ENCODE data around the gene LYG2. TPM values are rescaled to one million over a fixed set of nuclear protein-coding genes. Genes with fewer than 3 reads are reported as not detected.
"Not testable (repeated sequence)": the region's sequence is repeated elsewhere in the genome, so short reads cannot be mapped to it uniquely, and the experiment has no call there.

Gene LYG2, protein sequence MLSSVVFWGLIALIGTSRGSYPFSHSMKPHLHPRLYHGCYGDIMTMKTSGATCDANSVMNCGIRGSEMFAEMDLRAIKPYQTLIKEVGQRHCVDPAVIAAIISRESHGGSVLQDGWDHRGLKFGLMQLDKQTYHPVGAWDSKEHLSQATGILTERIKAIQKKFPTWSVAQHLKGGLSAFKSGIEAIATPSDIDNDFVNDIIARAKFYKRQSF
- not detected for total RNA-seq

DNA sequence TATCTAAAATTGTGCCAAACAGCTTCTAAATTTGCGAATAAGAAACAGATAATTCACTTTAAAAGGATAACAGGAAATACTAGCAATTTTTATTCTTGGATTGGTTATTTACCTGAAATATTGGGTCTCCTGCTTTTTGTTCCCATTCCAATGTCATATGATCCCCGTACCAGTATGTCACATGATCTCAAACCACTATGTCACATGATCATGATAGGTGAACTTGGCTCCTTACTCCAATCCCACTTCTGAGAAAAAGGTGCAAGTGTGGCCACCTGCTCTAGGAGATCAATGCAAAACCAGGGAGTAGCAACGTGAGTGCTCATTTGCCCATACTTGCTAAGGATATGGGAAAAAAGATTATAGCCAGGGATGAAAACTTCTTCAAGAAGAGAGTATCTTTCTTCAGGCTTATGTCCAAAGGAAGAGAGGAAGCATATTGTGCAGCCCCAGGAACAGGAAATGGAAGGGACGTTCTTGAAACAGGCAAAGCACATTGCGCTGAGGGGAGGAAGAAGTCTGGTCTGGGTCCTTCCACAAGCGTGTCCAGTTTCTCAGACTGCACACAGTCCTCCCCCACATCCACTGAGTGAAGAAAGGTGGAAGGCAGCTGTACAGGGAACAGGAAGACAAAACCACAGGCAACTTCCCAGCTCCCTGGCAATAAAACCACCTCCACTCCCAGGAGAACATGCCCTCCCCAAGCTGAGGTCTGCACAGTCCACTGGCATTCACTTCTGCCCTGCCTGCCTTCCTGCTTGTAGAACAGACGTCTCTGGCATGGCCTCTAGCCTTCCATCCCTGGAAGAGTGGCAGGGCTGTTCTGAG lies at the start of gene LYG2:
TSS of gene LYG2 (minus strand) at position 176 of the 828 bp plus-strand sequence. CDS start 1,406 bp downstream, outside the sequence.
- Mint-ChIP-seq H3K36me3 (no peaks in the 10 kb centered on the region), H3K4me1 (ENCODE audit: low read depth) (no peaks in the 10 kb centered on the region), H3K27ac (no peak within 1 kb of the TSS), H3K27me3 (no peaks in the 10 kb centered on the region), H3K4me3 (no peak within 1 kb of the TSS), H3K9me3 (no peaks in the 10 kb centered on the region)
- no peak for DNase-seq
- intact Hi-C loops (cut with micrococcal nuclease): no loop called here
- POLR2A ChIA-PET: no interaction called here
- CTCF ChIA-PET: no interaction called here

DNA sequence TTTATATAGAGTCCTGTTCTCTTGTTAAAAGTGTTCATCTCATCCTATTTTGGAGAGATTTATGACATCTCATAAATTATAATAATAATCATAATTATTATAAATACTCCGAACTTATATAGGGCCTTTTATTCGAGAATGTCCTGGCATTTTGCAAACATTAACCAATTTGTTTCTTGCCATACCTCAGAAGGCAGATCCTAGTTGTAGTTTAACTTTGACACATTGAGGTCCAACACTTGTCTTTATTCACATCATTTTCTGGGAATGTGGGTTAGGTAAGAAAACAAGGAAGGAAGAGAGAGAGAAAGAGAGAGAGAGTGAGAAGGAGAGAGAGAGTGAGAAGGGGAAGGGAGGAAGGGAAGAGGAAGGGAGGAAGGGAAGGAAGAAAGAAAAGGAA lies 45.6 kb upstream of the LYG2 start, which contains the start of gene LYG1:
TSS of gene LYG1 (minus strand) at position 101 of the 400 bp plus-strand sequence. CDS start 5,527 bp downstream, outside the sequence.
- intact Hi-C loops (cut with micrococcal nuclease); H3K4me3 Mint-ChIP-seq; CTCF ChIA-PET; H3K4me1 Mint-ChIP-seq (ENCODE audit: low read depth); H3K27me3 Mint-ChIP-seq; POLR2A ChIA-PET; H3K27ac Mint-ChIP-seq; DNase-seq; H3K9me3 Mint-ChIP-seq: not testable (repeated sequence)
- H3K36me3 Mint-ChIP-seq: peaks cover 24% of the 10 kb centered on the region

DNA sequence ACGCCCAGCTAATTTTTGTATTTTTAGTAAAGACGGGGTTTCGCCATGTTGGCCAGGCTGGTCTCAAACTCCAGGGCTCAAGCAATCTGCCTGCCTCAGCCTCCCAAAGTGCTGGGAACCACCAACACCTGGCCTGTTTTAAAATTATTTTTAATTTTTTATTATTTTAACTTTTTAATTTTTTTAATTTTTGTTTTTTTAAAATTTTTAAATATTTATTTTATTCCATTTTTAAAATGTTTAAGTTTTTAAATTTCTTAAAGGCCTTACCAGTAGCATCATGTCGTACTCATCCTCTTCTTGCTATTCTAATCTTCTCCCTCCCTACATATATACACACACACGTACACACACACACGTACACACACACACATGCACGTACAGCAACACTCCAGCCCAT lies 44.1 kb upstream of the LYG2 start:
- no peaks in the 10 kb centered on the region for H3K4me1 Mint-ChIP-seq (ENCODE audit: low read depth)
- POLR2A ChIA-PET: no interaction called here

DNA sequence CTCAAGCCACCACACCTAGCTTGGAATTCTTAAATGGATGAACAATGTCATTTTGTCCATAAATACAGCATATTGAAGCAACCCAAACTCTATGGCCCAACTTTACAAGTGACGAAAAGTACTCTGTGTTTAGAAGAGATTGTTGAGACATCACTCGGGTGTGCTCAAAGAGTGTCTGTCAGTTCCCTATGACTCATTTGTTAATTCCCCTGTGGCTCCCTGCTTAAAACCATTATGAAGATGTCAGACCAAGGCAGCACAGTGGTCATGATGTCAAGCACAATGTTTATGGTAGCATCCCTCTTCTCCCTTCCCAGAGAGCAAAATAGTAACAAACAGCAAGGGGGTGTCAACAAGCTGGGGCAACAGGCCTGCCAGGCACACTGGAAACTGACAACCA lies 42.5 kb upstream of the LYG2 start:
- POLR2A ChIA-PET: no interaction called here
- no peaks in the 10 kb centered on the region for H3K9me3 Mint-ChIP-seq
- H3K27me3 Mint-ChIP-seq: no peaks in the 10 kb centered on the region
- no peak overlapping the region for H3K4me3 Mint-ChIP-seq
- CTCF ChIA-PET: no interaction called here
- H3K4me1 Mint-ChIP-seq (ENCODE audit: low read depth): no peaks in the 10 kb centered on the region
- DNase-seq: no peak
- peaks cover 19% of the 10 kb centered on the region for H3K36me3 Mint-ChIP-seq
- intact Hi-C loops (cut with micrococcal nuclease): no loop called here
- no peak overlapping the region for H3K27ac Mint-ChIP-seq

More for the DNA sequence above, 44.1 kb upstream of the LYG2 start:
- peaks cover 24% of the 10 kb centered on the region for H3K36me3 Mint-ChIP-seq
- H3K27ac Mint-ChIP-seq: no peak overlapping the region
- intact Hi-C loops (cut with micrococcal nuclease): no loop called here
- no peak for DNase-seq
- CTCF ChIA-PET: interaction anchor here (0.6 kb wide), 1 partner anchor 213 kb away, joined by 3 read pairs; no protein-coding TSS in a partner anchor
- H3K27me3 Mint-ChIP-seq: no peaks in the 10 kb centered on the region
- no peak overlapping the region for H3K4me3 Mint-ChIP-seq
- no peaks in the 10 kb centered on the region for H3K9me3 Mint-ChIP-seq

DNA sequence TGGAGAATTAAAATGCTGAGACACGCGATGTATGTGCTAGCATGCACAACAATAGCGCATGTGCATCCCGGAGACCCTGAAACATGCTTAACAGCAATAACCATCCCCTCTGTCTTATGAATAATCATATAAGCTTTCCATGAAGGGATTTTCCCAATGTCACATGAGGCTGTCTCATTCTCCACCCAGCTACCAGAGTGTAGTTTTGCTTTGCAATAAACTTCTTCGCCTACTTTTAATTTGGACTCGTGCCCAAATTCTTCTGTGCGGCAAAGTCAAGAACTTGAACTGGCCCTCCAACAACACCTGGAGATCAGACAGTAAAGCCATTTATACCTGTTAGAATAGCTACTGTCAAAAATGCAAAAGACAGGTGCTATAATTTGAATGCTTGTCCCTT lies 30.1 kb upstream of the LYG2 start:
- no peaks in the 10 kb centered on the region for H3K4me1 Mint-ChIP-seq (ENCODE audit: low read depth)
- DNase-seq: no peak
- ChIA-PET POLR2A (no interaction called here), CTCF (no interaction called here)
- no peak overlapping the region for H3K4me3 Mint-ChIP-seq
- H3K27ac Mint-ChIP-seq: no peak overlapping the region
- intact Hi-C loops (cut with micrococcal nuclease): no loop called here
- peaks cover 1% of the 10 kb centered on the region for H3K9me3 Mint-ChIP-seq
- peaks cover 10% of the 10 kb centered on the region for H3K36me3 Mint-ChIP-seq
- no peaks in the 10 kb centered on the region for H3K27me3 Mint-ChIP-seq

DNA sequence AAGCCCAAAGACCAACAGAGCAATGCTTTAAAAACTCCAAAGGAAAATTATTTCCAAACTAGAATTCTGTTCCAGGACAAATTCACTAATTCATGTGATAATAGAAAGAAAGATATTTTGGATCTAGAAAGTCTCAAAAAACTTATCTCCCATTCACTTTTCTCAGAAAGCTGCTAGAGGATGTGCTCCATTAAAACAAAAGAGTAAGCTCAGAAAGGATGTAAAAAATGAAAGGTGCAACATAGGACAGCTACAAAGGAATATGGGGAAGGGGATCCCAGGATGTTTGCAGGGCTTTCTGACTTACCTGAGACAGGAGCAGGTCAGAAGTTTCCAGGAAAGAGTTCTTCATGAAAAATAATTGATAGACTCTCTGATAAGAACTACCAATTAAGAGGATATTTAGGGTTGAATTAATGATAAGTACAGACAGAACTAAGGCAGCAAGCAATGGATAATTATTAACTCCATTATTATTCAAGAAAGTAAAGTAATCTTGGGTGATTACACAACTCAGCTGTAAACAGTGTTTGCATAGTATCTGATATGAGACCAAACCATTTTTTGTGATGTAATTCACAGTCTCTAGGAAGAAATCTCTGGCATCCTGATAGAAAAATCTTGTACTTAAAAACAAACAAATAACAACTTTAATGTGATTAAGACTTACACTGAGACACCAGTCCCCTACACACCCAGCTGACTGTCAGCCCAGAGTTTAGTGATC lies 24.7 kb upstream of the LYG2 start:
- intact Hi-C loops (cut with micrococcal nuclease): no loop called here
- ChIA-PET POLR2A (no interaction called here), CTCF (no interaction called here)
- Mint-ChIP-seq H3K27me3 (no peaks in the 10 kb centered on the region), H3K27ac (no peak overlapping the region), H3K9me3 (peaks cover 12% of the 10 kb centered on the region), H3K4me1 (ENCODE audit: low read depth) (no peaks in the 10 kb centered on the region), H3K36me3 (peaks cover 29% of the 10 kb centered on the region), H3K4me3 (no peak overlapping the region)
- DNase-seq: no peak

DNA sequence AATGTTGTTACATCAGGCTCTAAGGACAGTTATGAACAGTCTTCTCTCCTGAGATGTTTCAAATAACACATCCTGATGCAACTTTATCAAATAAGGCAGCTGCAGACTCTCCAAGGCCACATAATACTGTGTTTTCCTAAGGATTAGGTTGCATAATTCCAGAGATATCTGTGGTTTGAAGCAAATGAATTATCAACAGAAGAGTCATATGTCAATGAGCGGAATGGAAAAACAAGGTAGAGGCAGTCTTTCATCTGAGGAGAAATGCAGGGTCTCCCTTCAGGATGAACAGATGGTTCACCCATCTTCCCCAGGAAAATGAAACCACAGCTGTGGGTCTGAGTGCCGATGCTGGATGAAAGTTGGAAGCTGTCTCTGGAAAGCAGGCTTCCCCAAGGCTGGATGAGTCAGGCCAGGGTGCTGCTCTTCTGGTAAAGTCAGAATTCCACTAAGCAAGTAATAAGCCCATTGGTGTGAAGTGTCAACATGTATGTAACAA lies 23.4 kb upstream of the LYG2 start:
- no peaks in the 10 kb centered on the region for H3K27me3 Mint-ChIP-seq
- intact Hi-C loops (cut with micrococcal nuclease): no loop called here
- no peak overlapping the region for H3K4me3 Mint-ChIP-seq
- H3K4me1 Mint-ChIP-seq (ENCODE audit: low read depth): no peaks in the 10 kb centered on the region
- no peak for DNase-seq
- H3K36me3 Mint-ChIP-seq: peaks cover 29% of the 10 kb centered on the region
- ChIA-PET POLR2A (no interaction called here), CTCF (no interaction called here)
- H3K27ac Mint-ChIP-seq: no peak overlapping the region
- H3K9me3 Mint-ChIP-seq: peaks cover 12% of the 10 kb centered on the region

DNA sequence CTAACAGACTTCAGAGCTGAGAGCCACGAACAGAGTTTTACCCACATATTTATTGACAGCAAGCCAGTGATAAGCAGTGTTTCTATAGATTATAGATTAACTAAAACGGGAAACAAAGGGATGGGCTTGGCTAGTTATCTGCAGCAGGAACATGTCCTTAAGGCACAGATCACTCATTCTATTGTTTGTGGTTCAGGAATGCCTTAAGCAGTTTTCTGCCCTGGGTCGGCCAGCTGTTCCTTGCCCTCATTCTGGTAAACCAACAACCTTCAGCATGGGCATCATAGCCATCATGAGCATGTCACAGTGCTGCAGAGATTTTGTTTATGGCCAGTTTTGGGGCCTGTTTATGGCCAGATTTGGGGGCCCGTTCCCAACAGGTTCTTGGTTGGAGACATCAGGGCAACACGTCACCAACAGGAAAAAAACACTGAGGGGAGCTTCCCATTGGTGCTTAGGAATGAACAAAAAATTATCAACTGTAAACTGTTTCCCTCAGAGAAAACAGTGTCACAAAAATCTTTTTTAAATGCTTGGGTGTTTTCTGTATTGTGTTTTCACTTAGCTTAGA lies 22.8 kb upstream of the LYG2 start:
- H3K4me1 Mint-ChIP-seq (ENCODE audit: low read depth); POLR2A ChIA-PET; CTCF ChIA-PET; H3K27ac Mint-ChIP-seq; DNase-seq; intact Hi-C loops (cut with micrococcal nuclease); H3K4me3 Mint-ChIP-seq; H3K27me3 Mint-ChIP-seq: not testable (repeated sequence)
- peaks cover 12% of the 10 kb centered on the region for H3K9me3 Mint-ChIP-seq
- peaks cover 29% of the 10 kb centered on the region for H3K36me3 Mint-ChIP-seq

DNA sequence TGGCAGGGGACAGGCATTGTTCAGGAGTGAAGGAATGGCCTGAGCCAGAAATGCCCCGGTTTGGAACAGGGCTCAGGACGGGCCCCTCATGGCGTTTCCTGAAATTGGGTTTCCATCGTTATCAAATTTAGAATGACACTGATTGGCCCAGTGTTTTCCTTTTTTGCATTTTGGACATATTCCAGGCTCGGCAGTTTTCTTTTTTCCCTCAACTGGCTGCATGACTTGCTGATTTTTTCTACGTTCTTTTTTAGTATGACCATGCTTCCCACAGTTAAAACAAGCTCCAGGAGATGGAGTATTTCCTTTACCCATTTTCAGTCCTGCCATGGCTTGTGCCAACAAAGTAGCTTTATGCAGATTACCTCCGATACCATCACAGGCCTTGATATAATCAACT lies 20.4 kb upstream of the LYG2 start:
- no peak overlapping the region for H3K4me3 Mint-ChIP-seq

DNA sequence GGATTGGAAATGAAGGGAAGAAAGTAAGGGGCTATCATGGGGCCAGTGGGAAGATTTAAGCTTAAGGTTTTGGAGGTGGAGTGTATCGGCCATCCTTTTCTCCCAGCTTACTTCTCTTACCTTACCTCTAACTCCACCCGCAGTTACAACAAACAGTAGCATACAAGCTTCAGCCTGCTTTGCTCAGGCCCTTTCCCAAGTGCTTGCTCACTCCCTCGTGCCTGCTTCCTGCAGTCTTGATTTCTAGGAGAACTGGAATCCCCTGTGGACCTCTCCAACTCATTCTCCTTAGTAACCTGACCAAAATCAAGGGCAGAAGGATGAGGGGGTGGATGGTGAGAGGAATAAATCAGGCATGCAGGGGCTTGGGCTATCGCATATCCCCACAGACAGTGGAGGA lies 5.8 kb upstream of the LYG2 start:
- H3K36me3 Mint-ChIP-seq: peaks cover 3% of the 10 kb centered on the region
- no peak overlapping the region for H3K27ac Mint-ChIP-seq
- no peaks in the 10 kb centered on the region for H3K27me3 Mint-ChIP-seq
- ChIA-PET CTCF (no interaction called here), POLR2A (no interaction called here)
- intact Hi-C loops (cut with micrococcal nuclease): no loop called here
- DNase-seq: no peak
- no peaks in the 10 kb centered on the region for H3K4me1 Mint-ChIP-seq (ENCODE audit: low read depth)
- H3K4me3 Mint-ChIP-seq: no peak overlapping the region
- H3K9me3 Mint-ChIP-seq: no peaks in the 10 kb centered on the region

More for the DNA sequence above, 20.4 kb upstream of the LYG2 start:
- Mint-ChIP-seq H3K27me3 (no peaks in the 10 kb centered on the region), H3K27ac (no peak overlapping the region), H3K36me3 (peaks cover 31% of the 10 kb centered on the region), H3K9me3 (peaks cover 20% of the 10 kb centered on the region), H3K4me1 (ENCODE audit: low read depth) (no peaks in the 10 kb centered on the region)
- CTCF ChIA-PET: no interaction called here
- intact Hi-C loops (cut with micrococcal nuclease): no loop called here
- no peak for DNase-seq
- POLR2A ChIA-PET: no interaction called here

DNA sequence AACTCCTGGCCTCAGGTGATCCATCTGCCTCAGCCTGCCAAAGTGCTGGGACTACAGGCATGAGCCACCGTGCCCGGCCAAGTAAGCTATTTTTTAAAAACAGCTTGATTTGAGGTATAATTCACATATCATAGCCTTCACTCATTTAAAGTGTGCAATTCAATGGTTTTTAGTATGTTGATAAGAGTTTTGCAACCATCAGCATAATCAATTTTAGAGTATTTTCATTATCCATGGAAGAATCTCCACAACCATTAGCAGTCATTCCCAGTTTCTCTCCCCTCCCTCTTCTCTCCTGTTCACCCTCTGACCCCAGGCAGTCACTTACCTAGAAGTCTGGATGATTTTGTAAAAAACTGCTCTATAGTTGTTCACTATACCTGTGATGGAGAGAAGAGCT lies 4.7 kb upstream of the LYG2 start:
- POLR2A ChIA-PET: no interaction called here
- Mint-ChIP-seq H3K27me3 (no peaks in the 10 kb centered on the region), H3K27ac (no peak overlapping the region), H3K4me1 (ENCODE audit: low read depth) (no peaks in the 10 kb centered on the region), H3K4me3 (no peak overlapping the region), H3K36me3 (peaks cover 2% of the 10 kb centered on the region), H3K9me3 (no peaks in the 10 kb centered on the region)
- DNase-seq: no peak
- CTCF ChIA-PET: no interaction called here
- intact Hi-C loops (cut with micrococcal nuclease): no loop called here

DNA sequence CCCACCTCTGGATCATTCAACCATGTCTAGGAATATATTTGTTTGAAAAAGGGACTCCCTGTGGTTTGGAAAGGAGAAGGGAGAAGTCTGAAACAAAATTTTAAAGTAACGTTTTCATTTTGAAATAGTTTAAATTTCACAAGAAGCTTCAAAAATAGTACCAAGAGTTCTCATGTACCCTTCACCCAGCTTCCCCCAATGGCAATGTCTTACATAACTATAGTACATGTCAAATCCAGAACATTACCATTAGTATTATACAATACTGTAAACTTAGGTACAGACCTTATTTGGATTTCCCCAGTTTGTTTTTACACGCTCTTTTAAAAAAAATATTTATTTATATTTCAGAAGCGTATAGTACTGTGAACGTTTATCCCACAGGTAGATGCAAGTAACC lies 4.0 kb upstream of the LYG2 start:
- Mint-ChIP-seq H3K36me3 (peaks cover 2% of the 10 kb centered on the region), H3K27me3 (no peaks in the 10 kb centered on the region), H3K9me3 (no peaks in the 10 kb centered on the region), H3K27ac (no peak overlapping the region), H3K4me1 (ENCODE audit: low read depth) (no peaks in the 10 kb centered on the region), H3K4me3 (no peak overlapping the region)
- ChIA-PET POLR2A (interaction anchor here (0.7 kb wide), 1 partner anchor 144 kb away, joined by 5 read pairs; no protein-coding TSS in a partner anchor), CTCF (interaction anchor here (0.7 kb wide), 1 partner anchor 13 kb away, joined by 3 read pairs; no protein-coding TSS in a partner anchor)
- no peak for DNase-seq
- intact Hi-C loops (cut with micrococcal nuclease): no loop called here
